A375 (cell line): ENCODE results near the gene FOXO6. TPM values are rescaled to one million over a fixed set of nuclear protein-coding genes. Genes with fewer than 3 reads are reported as not detected.

ENCODE experiments used
- total RNA-seq: library from RNA; depleted of rRNA; stranded (reverse); fragments of >200 nt; shearing (Covaris generic); gene quantifications from 2 replicates; pipeline ENCODE4 v1.2.3, GENCODE V29; 2014; rRNA removed

FOXO6 gene
- 0.45 and 0.90 TPM in 2 replicates for total RNA-seq

GRCh38 chr1:41360786-41361494 lies at the start of gene FOXO6:
Gene FOXO6, plus strand, starts transcription at chr1:41361434.

Other genes with a start within 250 kb of the FOXO6 start
- gene SCMH1, start 119.1 kb upstream of the FOXO6 start, total RNA-seq: 21.8 TPM in 2 replicates
- gene EDN2, start 123.2 kb downstream of the FOXO6 start, total RNA-seq: 0.11 TPM in 1 of 2 replicates, not detected in the other